DMS153 (cell line): ENCODE measurements around the gene KIF6.

Source experiments
- DNase-seq: peaks from one replicate; lab custom pipeline; 2025; lab: John Stamatoyannopoulos, UW

KIF6 gene

GRCh38 chr6:39594285-39594684 is 130.9 kb downstream of the KIF6 start:
- DNase-seq, result no peak

GRCh38 chr6:39593646-39594045 is 131.6 kb downstream of the KIF6 start:
- no peak for DNase-seq

GRCh38 chr6:39590871-39591393 is 134.3 kb downstream of the KIF6 start:
- no peak for DNase-seq

- no peak for DNase-seq
Measured at GRCh38 chr6:39587080-39587479, 138.1 kb downstream of the KIF6 start.

GRCh38 chr6:39585641-39586040 is 139.6 kb downstream of the KIF6 start:
- no peak for DNase-seq

GRCh38 chr6:39577446-39578165 is 147.6 kb downstream of the KIF6 start:
- no peak for DNase-seq

GRCh38 chr6:39576556-39577303 is 148.5 kb downstream of the KIF6 start:
- no peak for DNase-seq

- DNase-seq, result no peak
Measured at GRCh38 chr6:39574991-39575390, 150.2 kb downstream of the KIF6 start.

GRCh38 chr6:39573541-39573940 is 151.7 kb downstream of the KIF6 start:
- DNase-seq, result no peak

- no peak for DNase-seq
Measured at GRCh38 chr6:39572661-39573340, 152.4 kb downstream of the KIF6 start.

- DNase-seq, result no peak
Measured at GRCh38 chr6:39568896-39569295, 156.3 kb downstream of the KIF6 start.

- DNase-seq, result no peak
Measured at GRCh38 chr6:39567091-39567490, 158.1 kb downstream of the KIF6 start.

GRCh38 chr6:39566456-39566855 is 158.8 kb downstream of the KIF6 start:
- no peak for DNase-seq

- DNase-seq, result no peak
Measured at GRCh38 chr6:39565956-39566355, 159.3 kb downstream of the KIF6 start.

- DNase-seq, result no peak
Measured at GRCh38 chr6:39563566-39564311, 161.5 kb downstream of the KIF6 start.

GRCh38 chr6:39561536-39562266 is 163.5 kb downstream of the KIF6 start:
- DNase-seq, result no peak

GRCh38 chr6:39560915-39561314 is 164.3 kb downstream of the KIF6 start:
- DNase-seq, result no peak

- DNase-seq, result no peak
Measured at GRCh38 chr6:39558591-39559190, 166.5 kb downstream of the KIF6 start.

GRCh38 chr6:39558079-39558478 is 167.1 kb downstream of the KIF6 start:
- DNase-seq, result peak; percentile 47

GRCh38 chr6:39555136-39555535 is 170.1 kb downstream of the KIF6 start:
- DNase-seq, result no peak
